Sigmoid colon (tissue), 4 donors: Measurements from ENCODE around the gene HOXB9.

Experiments
- CTCF ChIP-seq, 4 experiments: fragments of 450-650 bp in 3 of 4; fragments of 200-600 bp in 1 of 4; IDR thresholded peaks; one replicate each; pipeline ENCODE4 v1.5.1; 2016 to 2019; ENCODE audit warnings: antibody characterized with exemption in 4 of 4, mild to moderate bottlenecking in 3 of 4, moderate library complexity in 2 of 4
- EP300 ChIP-seq, 4 donors: sonication (generic); formaldehyde crosslinking; IDR thresholded peaks; one replicate each; pipeline ENCODE4 v1.6.1; 2017; ENCODE audit warnings: antibody characterized with exemption in 4 of 4
- POLR2AphosphoS5 ChIP-seq, 4 donors: sonication (generic); formaldehyde crosslinking; IDR thresholded peaks; one replicate each; pipeline ENCODE4 v1.6.1; 2017; ENCODE audit warnings: antibody characterized with exemption in 4 of 4

GRCh38 chr17:48589060-48589830, 36.9 kb downstream of the HOXB9 start:
- TF ChIP-seq CTCF (IDR thresholded peaks at IDR 0.05) (no peak), EP300 (IDR thresholded peaks at IDR 0.05) (no peak), POLR2AphosphoS5 (IDR thresholded peaks at IDR 0.05) (no peak)
